A549 treated with CpdA at 1 μM for 4 hours (cell line): ENCODE measurements around the gene DEPDC1B. TPM values are rescaled to one million over a fixed set of nuclear protein-coding genes. Genes with fewer than 3 reads are reported as not detected.

Experiments used
- total RNA-seq: library from RNA; stranded (reverse); fragments of 200-300 nt; extraction: Qiagen RNA extraction; gene quantifications from 5 replicates; pipeline ENCODE4 v1.2.3, GENCODE V29; 2022; ENCODE audit warnings: low read depth

The DEPDC1B gene, protein sequence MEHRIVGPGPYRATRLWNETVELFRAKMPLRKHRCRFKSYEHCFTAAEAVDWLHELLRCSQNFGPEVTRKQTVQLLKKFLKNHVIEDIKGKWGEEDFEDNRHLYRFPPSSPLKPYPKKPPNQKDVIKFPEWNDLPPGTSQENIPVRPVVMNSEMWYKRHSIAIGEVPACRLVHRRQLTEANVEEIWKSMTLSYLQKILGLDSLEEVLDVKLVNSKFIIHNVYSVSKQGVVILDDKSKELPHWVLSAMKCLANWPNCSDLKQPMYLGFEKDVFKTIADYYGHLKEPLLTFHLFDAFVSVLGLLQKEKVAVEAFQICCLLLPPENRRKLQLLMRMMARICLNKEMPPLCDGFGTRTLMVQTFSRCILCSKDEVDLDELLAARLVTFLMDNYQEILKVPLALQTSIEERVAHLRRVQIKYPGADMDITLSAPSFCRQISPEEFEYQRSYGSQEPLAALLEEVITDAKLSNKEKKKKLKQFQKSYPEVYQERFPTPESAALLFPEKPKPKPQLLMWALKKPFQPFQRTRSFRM
- 15.6 to 19.1 TPM (median 18.5 TPM) in 5 replicates for total RNA-seq

DNA sequence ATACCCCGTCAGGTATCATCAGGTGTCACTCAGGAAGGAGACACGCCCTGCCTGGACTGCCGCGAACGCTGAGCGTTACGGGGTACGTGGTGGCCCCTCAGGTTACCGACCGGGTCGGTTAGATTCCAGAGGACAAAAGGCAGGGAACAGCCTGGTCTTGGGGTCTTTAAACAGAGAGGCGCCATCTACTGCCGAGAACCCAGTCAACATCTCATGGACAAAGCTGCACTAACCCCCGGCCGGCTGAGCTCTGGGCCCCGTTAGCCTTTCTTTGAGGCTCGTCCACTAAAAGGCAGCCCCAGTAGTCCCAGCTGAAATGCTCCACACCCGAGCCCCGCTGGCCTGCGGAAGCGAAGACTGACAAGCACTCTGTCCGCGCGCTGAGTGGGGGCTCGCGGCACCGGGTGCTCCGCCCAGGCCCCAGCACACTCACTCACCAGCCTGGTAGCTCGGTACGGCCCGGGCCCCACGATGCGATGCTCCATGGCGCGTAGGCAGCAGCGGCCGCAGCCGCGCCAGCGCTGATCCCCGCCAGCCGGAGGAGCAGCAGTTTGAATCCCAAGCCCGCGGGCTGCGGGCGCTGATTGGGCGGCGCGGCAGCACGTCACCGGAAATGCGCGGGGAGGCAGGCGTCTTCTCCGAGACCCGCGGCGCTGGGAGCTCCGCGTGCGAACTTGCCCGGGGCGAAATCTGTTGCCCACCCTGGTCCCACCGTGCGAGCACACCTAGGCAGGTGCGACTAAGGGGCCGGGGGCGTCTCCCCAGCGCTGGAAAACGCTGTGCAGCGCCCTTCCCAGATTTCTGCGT, at the start of gene DEPDC1B:
DEPDC1B (minus strand) TSS at position 558 of the 807 bp plus-strand sequence; CDS start at position 485, 73 bp downstream.

Other genes with a start within 250 kb of the DEPDC1B start
- gene ELOVL7, start 144.1 kb upstream of the DEPDC1B start, total RNA-seq = 9.5 to 13.8 TPM (median 10.9 TPM) in 5 replicates
- gene ERCC8, start 244.9 kb upstream of the DEPDC1B start, total RNA-seq = 12.4 to 20.4 TPM (median 13.6 TPM) in 5 replicates
- 75.3 to 83.1 TPM (median 78.9 TPM) in 5 replicates for gene NDUFAF2, start 245.0 kb upstream of the DEPDC1B start, total RNA-seq